Mammary epithelial cell (primary cell): ENCODE measurements around the gene HLCS.

Experiments used
- CTCF ChIP-seq, 2 donors: IDR thresholded peaks in 1 of 2; conservative IDR thresholded peaks in 1 of 2; 2 replicates each; pipeline ENCODE4 v1.5.1; 2011 to 2012; ENCODE audit warnings: inconsistent platforms in 2 of 2, low read length in 2 of 2, mild to moderate bottlenecking in 2 of 2, control low read depth in 1 of 2, low read depth in 1 of 2; ENCODE audit not compliant: insufficient read depth in 1 of 2; ENCODE audit errors: extremely low read depth in 1 of 2
- EZH2 ChIP-seq: IDR thresholded peaks from 2 replicates; pipeline ENCODE4 v1.6.1; 2012; ENCODE audit warnings: low read length, inconsistent platforms, borderline replicate concordance

GRCh38 chr21:36719614-36720013 lies 246.9 kb downstream of the HLCS start:
- TF ChIP-seq EZH2 (no peak), CTCF (conservative IDR thresholded peaks at IDR 0.05 in 1 of 2, IDR thresholded peaks at IDR 0.05 in 1 of 2; ENCODE audit: extremely low read depth in 1 of 2, insufficient read depth in 1 of 2, low read depth in 1 of 2, low read length in 2 of 2) (no peak)
